Measurements from ENCODE around the gene ARHGAP26.

Gene ARHGAP26

DNA sequence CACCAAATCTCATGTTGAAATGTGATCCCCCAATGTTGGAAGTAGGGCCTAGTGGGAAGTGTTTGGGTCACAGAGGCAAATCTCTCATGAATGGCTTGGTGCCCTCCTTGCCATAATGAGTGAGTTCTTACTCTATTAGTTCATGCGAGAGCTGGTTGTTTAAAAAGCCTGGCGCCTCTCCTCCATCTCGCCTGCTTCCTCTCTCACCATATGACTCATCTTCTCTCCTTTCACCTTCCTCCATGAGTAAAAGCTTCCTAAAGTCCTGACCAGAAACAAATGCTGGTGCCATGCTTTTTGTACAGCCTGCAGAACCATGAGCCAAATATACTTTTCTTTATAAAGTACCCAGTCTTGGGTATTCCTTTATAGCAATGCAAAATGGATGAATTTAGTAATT, 20.9 kb upstream of the ARHGAP26 start:
- no peak for DNase-seq (ENCODE audit: extremely low read depth, low read depth)
- TF ChIP-seq, protein P1, sequence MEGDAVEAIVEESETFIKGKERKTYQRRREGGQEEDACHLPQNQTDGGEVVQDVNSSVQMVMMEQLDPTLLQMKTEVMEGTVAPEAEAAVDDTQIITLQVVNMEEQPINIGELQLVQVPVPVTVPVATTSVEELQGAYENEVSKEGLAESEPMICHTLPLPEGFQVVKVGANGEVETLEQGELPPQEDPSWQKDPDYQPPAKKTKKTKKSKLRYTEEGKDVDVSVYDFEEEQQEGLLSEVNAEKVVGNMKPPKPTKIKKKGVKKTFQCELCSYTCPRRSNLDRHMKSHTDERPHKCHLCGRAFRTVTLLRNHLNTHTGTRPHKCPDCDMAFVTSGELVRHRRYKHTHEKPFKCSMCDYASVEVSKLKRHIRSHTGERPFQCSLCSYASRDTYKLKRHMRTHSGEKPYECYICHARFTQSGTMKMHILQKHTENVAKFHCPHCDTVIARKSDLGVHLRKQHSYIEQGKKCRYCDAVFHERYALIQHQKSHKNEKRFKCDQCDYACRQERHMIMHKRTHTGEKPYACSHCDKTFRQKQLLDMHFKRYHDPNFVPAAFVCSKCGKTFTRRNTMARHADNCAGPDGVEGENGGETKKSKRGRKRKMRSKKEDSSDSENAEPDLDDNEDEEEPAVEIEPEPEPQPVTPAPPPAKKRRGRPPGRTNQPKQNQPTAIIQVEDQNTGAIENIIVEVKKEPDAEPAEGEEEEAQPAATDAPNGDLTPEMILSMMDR (IDR thresholded peaks at IDR 0.05; ENCODE audit: low read depth, low read length, missing control alignments), result no peak

DNA sequence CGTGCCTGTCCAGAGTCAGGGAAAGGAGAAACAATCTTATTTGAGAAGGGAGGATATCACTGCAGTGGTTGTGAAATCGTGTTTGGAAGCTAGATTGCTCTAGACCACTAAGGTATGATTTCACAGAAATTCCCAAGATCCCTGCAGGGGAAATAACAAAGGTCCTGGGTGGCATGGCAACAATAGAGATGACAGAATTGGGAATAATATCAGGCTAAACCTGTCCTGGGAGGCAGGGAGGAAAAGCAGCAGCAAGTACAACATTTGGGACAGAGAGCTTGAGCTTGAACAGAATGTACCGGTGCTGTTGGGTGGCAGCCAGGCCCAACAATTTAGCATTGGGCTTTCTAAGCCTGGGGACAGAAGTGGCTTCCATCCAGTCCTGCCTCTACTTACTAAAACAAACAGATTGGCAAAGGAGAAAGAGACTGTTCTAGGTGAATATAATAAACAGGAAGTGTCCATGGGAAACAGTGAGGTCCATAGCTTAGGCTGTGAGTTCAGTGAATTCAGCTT, 17.0 kb upstream of the ARHGAP26 start:
- DNase-seq (ENCODE audit: extremely low read depth, low read depth), result no peak
- H3K4me3 ChIP-seq (replicated peaks; ENCODE audit: low read depth, low read length), result no peak overlapping the region
- TF ChIP-seq, protein P1 (IDR thresholded peaks at IDR 0.05; ENCODE audit: low read depth, low read length, missing control alignments), result no peak

More for the DNA sequence above, 20.9 kb upstream of the ARHGAP26 start:
- no peak overlapping the region for H3K4me3 ChIP-seq (replicated peaks; ENCODE audit: low read depth, low read length)

DNA sequence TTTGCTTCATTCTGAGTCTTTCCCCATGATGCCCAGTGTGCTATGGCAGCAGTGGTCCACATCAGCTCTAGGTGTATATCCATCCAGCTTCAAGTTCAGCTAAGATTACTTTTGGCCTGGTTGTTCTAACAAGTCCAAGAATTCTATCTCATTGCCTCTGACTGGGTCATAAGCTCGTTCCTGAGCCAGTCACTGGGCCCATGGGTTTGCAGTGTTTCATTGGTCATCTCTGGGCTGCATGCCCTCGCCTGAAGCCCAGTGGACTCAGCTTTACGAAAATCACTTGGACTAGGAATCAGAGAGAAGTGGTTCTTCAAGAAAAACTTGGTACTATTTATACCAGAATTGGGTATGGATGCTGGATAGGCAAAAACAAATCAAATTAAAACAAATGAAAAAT, 16.1 kb upstream of the ARHGAP26 start:
- no peak for DNase-seq (ENCODE audit: extremely low read depth, low read depth)

GRCh38 chr5:142756576-142756975, 13.6 kb upstream of the ARHGAP26 start:
- H3K4me3 ChIP-seq (replicated peaks; ENCODE audit: low read depth, low read length), result no peak overlapping the region
- TF ChIP-seq, protein P1 (IDR thresholded peaks at IDR 0.05; ENCODE audit: low read depth, low read length, missing control alignments), result no peak
- no peak for DNase-seq (ENCODE audit: extremely low read depth, low read depth)

More for the DNA sequence above, 16.1 kb upstream of the ARHGAP26 start:
- no peak overlapping the region for H3K4me3 ChIP-seq (replicated peaks; ENCODE audit: low read depth, low read length)
- TF ChIP-seq, protein P1 (IDR thresholded peaks at IDR 0.05; ENCODE audit: low read depth, low read length, missing control alignments), result no peak

GRCh38 chr5:142757564-142757963, 12.6 kb upstream of the ARHGAP26 start:
- no peak overlapping the region for H3K4me3 ChIP-seq (replicated peaks; ENCODE audit: low read depth, low read length)
- TF ChIP-seq, protein P1 (IDR thresholded peaks at IDR 0.05; ENCODE audit: low read depth, low read length, missing control alignments), result no peak
- no peak for DNase-seq (ENCODE audit: extremely low read depth, low read depth)

DNA sequence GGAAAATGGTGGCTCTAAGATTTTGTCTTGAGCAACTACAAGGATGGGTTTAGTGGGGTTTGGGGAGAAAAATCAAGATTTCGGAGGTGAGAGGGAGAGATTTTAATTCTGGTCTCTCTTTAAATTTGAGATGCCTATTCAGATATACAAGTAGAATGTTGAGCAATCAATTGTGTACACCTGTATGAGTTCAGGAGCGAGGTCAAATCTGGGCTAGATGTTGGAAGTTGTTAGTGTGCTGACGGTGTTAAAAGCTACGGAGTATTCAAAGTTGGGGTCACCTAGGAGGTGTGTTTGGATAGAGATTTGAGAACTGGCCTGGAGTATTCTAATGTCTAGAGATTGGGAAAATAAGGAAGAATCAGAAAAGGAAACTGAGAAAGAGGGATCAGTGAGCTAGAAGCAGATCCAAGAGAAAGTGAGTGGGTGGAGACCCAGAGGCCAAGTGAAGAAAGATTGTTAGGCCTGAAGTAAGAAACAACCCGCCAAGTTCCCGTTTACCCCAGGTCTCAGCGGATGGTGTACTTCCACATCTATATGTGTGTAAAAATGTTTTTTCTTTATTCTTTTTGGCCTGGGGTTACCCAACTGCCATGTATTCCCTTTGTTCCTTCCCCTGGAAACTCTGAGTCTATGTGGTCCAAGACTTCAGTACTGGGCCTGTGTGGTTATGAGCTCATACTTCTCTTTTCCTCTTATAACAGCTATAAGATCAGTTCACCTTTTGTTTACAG, 11.9 kb upstream of the ARHGAP26 start:
- DNase-seq (ENCODE audit: extremely low read depth, low read depth), result no peak
- TF ChIP-seq, protein P1 (IDR thresholded peaks at IDR 0.05; ENCODE audit: low read depth, low read length, missing control alignments), result no peak
- H3K4me3 ChIP-seq (replicated peaks; ENCODE audit: low read depth, low read length), result no peak overlapping the region

Data from HFF-Myc (cell line).